GM23338 (cell line): ENCODE results near the gene NUMB. TPM values are rescaled to one million over a fixed set of nuclear protein-coding genes. Genes with fewer than 3 reads are reported as not detected.

Source experiments
- ATAC-seq: fragments of 200-7000 bp; cut with Tn5 transposase; 3 replicates; pipeline ENCODE4 v1.9.1; 2020
- DNase-seq: peaks from one replicate; pipeline ENCODE4 v3.0.0-alpha.2; 2015; ENCODE audit warnings: low spot score
- H2AFZ ChIP-seq: fragments of 200-600 bp; sonication (generic); 2 replicates; pipeline ENCODE4 v1.8.0; 2016; ENCODE audit warnings: antibody characterized with exemption, mild to moderate bottlenecking, moderate library complexity
- H3F3A ChIP-seq: fragments of 200-600 bp; sonication (generic); replicated peaks from 2 replicates; pipeline ENCODE4 v1.8.0; 2017; ENCODE audit warnings: antibody characterized with exemption, mixed run types, low read depth
- H3K27ac ChIP-seq: fragments of 200-600 bp; sonication (generic); 2 replicates; pipeline ENCODE4 v1.6.1; 2016; ENCODE audit warnings: low read depth
- H3K27me3 ChIP-seq: fragments of 200-600 bp; sonication (generic); 2 replicates; pipeline ENCODE4 v1.8.0; 2016; ENCODE audit warnings: mild to moderate bottlenecking, mixed run types, moderate library complexity; ENCODE audit not compliant: insufficient read depth
- H3K36me3 ChIP-seq: fragments of 200-600 bp; sonication (generic); 2 replicates; pipeline ENCODE4 v1.8.0; 2016; ENCODE audit warnings: mild to moderate bottlenecking; ENCODE audit not compliant: insufficient read depth
- H3K4me1 ChIP-seq: fragments of 200-600 bp; sonication (generic); 2 replicates; pipeline ENCODE4 v1.8.0; 2016; ENCODE audit warnings: mild to moderate bottlenecking, moderate library complexity; ENCODE audit not compliant: insufficient read depth
- H3K4me2 ChIP-seq: fragments of 200-600 bp; sonication (generic); 2 replicates; pipeline ENCODE4 v1.7.1; 2017; ENCODE audit warnings: mixed run types
- H3K4me3 ChIP-seq: fragments of 200-600 bp; sonication (generic); 2 replicates; pipeline ENCODE4 v1.6.1; 2016; ENCODE audit warnings: mixed run types
- H3K79me2 ChIP-seq: fragments of 200-600 bp; sonication (generic); replicated peaks from 2 replicates; pipeline ENCODE4 v1.8.0; 2017; ENCODE audit warnings: mild to moderate bottlenecking; ENCODE audit not compliant: insufficient read depth
- H3K9me2 ChIP-seq: fragments of 200-600 bp; sonication (generic); 2 replicates; pipeline ENCODE4 v1.8.0; 2017; ENCODE audit not compliant: insufficient read depth
- H4K20me1 ChIP-seq: fragments of 200-600 bp; sonication (generic); replicated peaks from 2 replicates; pipeline ENCODE4 v1.8.0; 2017; ENCODE audit warnings: mild to moderate bottlenecking; ENCODE audit not compliant: insufficient read depth
- H3K27ac Mint-ChIP-seq: 2 replicates; pipeline ENCODE4 v1.8.0; 2020; ENCODE audit warnings: inconsistent platforms, mild to moderate bottlenecking, moderate library complexity, mixed read lengths
- H3K27me3 Mint-ChIP-seq: 3 replicates; pipeline ENCODE4 v1.8.0; 2022; ENCODE audit warnings: low read depth, mild to moderate bottlenecking, moderate library complexity, mixed read lengths, inconsistent platforms; ENCODE audit not compliant: insufficient read depth, poor library complexity
- H3K36me3 Mint-ChIP-seq: 3 replicates; pipeline ENCODE4 v1.8.0; 2021; ENCODE audit warnings: low read depth, mild to moderate bottlenecking, inconsistent platforms, moderate library complexity, mixed read lengths
- H3K4me1 Mint-ChIP-seq: 3 replicates; pipeline ENCODE4 v1.8.0; 2020; ENCODE audit warnings: mild to moderate bottlenecking, inconsistent platforms, mixed read lengths
- H3K4me3 Mint-ChIP-seq: 3 replicates; pipeline ENCODE4 v1.8.0; 2021; ENCODE audit warnings: moderate library complexity, mild to moderate bottlenecking, inconsistent platforms, mixed read lengths
- H3K9me3 Mint-ChIP-seq: 3 replicates; pipeline ENCODE4 v1.8.0; 2020; ENCODE audit warnings: moderate library complexity, mild to moderate bottlenecking, inconsistent platforms, mixed read lengths
- CREB1 ChIP-seq: fragments of 250-450 bp; sonication (Bioruptor Pico); IDR thresholded peaks from 2 replicates; pipeline ENCODE4 v1.5.0; 2020; ENCODE audit warnings: low read depth, mild to moderate bottlenecking, moderate library complexity
- CTCF ChIP-seq, 2 experiments: fragments of 200-600 bp in 1 of 2; sonication (generic) in 1 of 2; conservative IDR thresholded peaks; 2 replicates each; pipeline versions ENCODE4 v1.5.1 to v1.6.1; 2016 to 2017; ENCODE audit warnings: antibody characterized with exemption in 2 of 2, low read depth in 2 of 2, mild to moderate bottlenecking in 2 of 2, moderate library complexity in 1 of 2
- ETS1 ChIP-seq: IDR thresholded peaks from 2 replicates; pipeline ENCODE4 v1.6.1; 2016; ENCODE audit warnings: antibody characterized with exemption
- EZH2 ChIP-seq: fragments of 200-600 bp; sonication (generic); IDR thresholded peaks from one replicate; pipeline ENCODE4 v1.8.0; 2017; ENCODE audit warnings: antibody characterized with exemption, mild to moderate bottlenecking, low read depth; ENCODE audit not compliant: unreplicated experiment
- EZH2phosphoT487 ChIP-seq: fragments of 200-600 bp; sonication (generic); IDR thresholded peaks from one replicate; pipeline ENCODE4 v1.8.1; 2018; ENCODE audit warnings: antibody characterized with exemption; ENCODE audit not compliant: unreplicated experiment
- JUNB ChIP-seq: IDR thresholded peaks from one replicate; pipeline ENCODE4 v1.6.1; 2016; ENCODE audit warnings: antibody characterized with exemption; ENCODE audit not compliant: unreplicated experiment
- NANOG ChIP-seq: IDR thresholded peaks from 2 replicates; pipeline ENCODE4 v1.6.1; 2016; ENCODE audit warnings: antibody characterized with exemption, borderline replicate concordance
- POLR2AphosphoS5 ChIP-seq: IDR thresholded peaks from 2 replicates; pipeline ENCODE4 v1.6.1; 2016; ENCODE audit warnings: antibody characterized with exemption, low read depth
- REST ChIP-seq: IDR thresholded peaks from one replicate; pipeline ENCODE4 v1.6.1; 2018; ENCODE audit warnings: antibody characterized with exemption; ENCODE audit not compliant: unreplicated experiment
- STAT1 ChIP-seq: IDR thresholded peaks from one replicate; pipeline ENCODE4 v1.6.1; 2016; ENCODE audit warnings: antibody characterized with exemption; ENCODE audit not compliant: unreplicated experiment
- ZNF114 ChIP-seq: fragments of 250-450 bp; sonication (Bioruptor Pico); IDR thresholded peaks from 2 replicates; pipeline ENCODE4 v1.5.0; 2020; ENCODE audit warnings: mild to moderate bottlenecking, moderate library complexity
- ZNF331 ChIP-seq: fragments of 250-450 bp; sonication (Bioruptor Pico); IDR thresholded peaks from 2 replicates; pipeline ENCODE4 v1.5.0; 2020; ENCODE audit warnings: low read depth, mild to moderate bottlenecking, moderate library complexity
- polyA plus RNA-seq: library from polyadenylated mRNA; unstranded; fragments of >200 nt; fragmentation: Nextera tagmentation; extraction: Ambion mirVana; gene quantifications from 2 replicates; pipeline ENCODE4 v1.2.1, GENCODE V29; 2016
- total RNA-seq: library from RNA; depleted of rRNA; stranded (reverse); fragments of >200 nt; shearing (Covaris generic); gene quantifications from 2 replicates; pipeline ENCODE4 v1.2.3, GENCODE V29; 2014
- TF ChIP-seq, protein P1 (sequence below): fragments of 250-450 bp; sonication (Bioruptor Pico); IDR thresholded peaks from 2 replicates; pipeline ENCODE4 v1.5.0; 2020; ENCODE audit warnings: mild to moderate bottlenecking, moderate library complexity

Gene NUMB
- total and polyA plus RNA-seq, 2 experiments from 2014 or later = 32.1 to 36.7 TPM

- Histone ChIP-seq H3K4me3 (no peak overlapping the region), H3K27ac (no peak overlapping the region), H3K27me3 (no peaks in the 10 kb centered on the region), H2AFZ (peak overlapping the region; percentile 80; the same call in 1 of the 2 replicates), H3K36me3 (no peaks in the 10 kb centered on the region), H4K20me1 (no peaks in the 10 kb centered on the region), H3K79me2 (no peaks in the 10 kb centered on the region), H3K9me2 (no peaks in the 10 kb centered on the region), H3K4me2 (no peak overlapping the region), H3K4me1 (no peaks in the 10 kb centered on the region), H3F3A (0 out of 2 replicates have a peak, but pooled peaks cover 2% of the 10 kb centered on the region)
- no peak for TF ChIP-seq CREB1 (CRISPR knock-in tag)
- TF ChIP-seq, protein P1, sequence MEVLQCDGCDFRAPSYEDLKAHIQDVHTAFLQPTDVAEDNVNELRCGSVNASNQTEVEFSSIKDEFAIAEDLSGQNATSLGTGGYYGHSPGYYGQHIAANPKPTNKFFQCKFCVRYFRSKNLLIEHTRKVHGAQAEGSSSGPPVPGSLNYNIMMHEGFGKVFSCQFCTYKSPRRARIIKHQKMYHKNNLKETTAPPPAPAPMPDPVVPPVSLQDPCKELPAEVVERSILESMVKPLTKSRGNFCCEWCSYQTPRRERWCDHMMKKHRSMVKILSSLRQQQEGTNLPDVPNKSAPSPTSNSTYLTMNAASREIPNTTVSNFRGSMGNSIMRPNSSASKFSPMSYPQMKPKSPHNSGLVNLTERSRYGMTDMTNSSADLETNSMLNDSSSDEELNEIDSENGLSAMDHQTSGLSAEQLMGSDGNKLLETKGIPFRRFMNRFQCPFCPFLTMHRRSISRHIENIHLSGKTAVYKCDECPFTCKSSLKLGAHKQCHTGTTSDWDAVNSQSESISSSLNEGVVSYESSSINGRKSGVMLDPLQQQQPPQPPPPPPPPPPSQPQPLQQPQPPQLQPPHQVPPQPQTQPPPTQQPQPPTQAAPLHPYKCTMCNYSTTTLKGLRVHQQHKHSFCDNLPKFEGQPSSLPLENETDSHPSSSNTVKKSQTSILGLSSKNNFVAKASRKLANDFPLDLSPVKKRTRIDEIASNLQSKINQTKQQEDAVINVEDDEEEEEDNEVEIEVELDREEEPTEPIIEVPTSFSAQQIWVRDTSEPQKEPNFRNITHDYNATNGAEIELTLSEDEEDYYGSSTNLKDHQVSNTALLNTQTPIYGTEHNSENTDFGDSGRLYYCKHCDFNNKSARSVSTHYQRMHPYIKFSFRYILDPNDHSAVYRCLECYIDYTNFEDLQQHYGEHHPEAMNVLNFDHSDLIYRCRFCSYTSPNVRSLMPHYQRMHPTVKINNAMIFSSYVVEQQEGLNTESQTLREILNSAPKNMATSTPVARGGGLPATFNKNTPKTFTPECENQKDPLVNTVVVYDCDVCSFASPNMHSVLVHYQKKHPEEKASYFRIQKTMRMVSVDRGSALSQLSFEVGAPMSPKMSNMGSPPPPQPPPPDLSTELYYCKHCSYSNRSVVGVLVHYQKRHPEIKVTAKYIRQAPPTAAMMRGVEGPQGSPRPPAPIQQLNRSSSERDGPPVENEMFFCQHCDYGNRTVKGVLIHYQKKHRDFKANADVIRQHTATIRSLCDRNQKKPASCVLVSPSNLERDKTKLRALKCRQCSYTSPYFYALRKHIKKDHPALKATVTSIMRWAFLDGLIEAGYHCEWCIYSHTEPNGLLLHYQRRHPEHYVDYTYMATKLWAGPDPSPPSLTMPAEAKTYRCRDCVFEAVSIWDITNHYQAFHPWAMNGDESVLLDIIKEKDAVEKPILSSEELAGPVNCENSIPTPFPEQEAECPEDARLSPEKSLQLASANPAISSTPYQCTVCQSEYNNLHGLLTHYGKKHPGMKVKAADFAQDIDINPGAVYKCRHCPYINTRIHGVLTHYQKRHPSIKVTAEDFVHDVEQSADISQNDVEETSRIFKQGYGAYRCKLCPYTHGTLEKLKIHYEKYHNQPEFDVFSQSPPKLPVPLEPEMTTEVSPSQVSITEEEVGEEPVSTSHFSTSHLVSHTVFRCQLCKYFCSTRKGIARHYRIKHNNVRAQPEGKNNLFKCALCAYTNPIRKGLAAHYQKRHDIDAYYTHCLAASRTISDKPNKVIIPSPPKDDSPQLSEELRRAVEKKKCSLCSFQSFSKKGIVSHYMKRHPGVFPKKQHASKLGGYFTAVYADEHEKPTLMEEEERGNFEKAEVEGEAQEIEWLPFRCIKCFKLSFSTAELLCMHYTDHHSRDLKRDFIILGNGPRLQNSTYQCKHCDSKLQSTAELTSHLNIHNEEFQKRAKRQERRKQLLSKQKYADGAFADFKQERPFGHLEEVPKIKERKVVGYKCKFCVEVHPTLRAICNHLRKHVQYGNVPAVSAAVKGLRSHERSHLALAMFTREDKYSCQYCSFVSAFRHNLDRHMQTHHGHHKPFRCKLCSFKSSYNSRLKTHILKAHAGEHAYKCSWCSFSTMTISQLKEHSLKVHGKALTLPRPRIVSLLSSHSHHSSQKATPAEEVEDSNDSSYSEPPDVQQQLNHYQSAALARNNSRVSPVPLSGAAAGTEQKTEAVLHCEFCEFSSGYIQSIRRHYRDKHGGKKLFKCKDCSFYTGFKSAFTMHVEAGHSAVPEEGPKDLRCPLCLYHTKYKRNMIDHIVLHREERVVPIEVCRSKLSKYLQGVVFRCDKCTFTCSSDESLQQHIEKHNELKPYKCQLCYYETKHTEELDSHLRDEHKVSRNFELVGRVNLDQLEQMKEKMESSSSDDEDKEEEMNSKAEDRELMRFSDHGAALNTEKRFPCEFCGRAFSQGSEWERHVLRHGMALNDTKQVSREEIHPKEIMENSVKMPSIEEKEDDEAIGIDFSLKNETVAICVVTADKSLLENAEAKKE = no peak
- TF ChIP-seq REST = no peak
- no peak for TF ChIP-seq EZH2
- no peak for TF ChIP-seq EZH2phosphoT487
- TF ChIP-seq JUNB = no peak
- TF ChIP-seq STAT1 = no peak
- no peak for TF ChIP-seq ZNF331
- TF ChIP-seq POLR2AphosphoS5 = no peak
- TF ChIP-seq CTCF (conservative IDR thresholded peaks at IDR 0.05; ENCODE audit: low read depth in 2 of 2) = no peak
- no peak for TF ChIP-seq NANOG
- TF ChIP-seq ETS1 = no peak
- no peak for TF ChIP-seq ZNF114 (CRISPR knock-in tag)
- H3K27me3 Mint-ChIP-seq = peaks cover 3% of the 10 kb centered on the region
- no peak overlapping the region for H3K4me3 Mint-ChIP-seq
- H3K9me3 Mint-ChIP-seq = no peaks in the 10 kb centered on the region
- ATAC-seq (no peak), DNase-seq (no peak)
- peaks cover 15% of the 10 kb centered on the region for H3K4me1 Mint-ChIP-seq
- no peak overlapping the region for H3K27ac Mint-ChIP-seq
- no peaks in the 10 kb centered on the region for H3K36me3 Mint-ChIP-seq
These were observed 7.6 kb upstream of the NUMB start for GRCh38 chr14:73465823-73466532.
